22Rv1 (cell line): ENCODE results near the gene VPREB3.

Experiments
- CTCF ChIP-seq: fragments of 450-650 bp; IDR thresholded peaks from 2 replicates; pipeline ENCODE4 v1.5.1; 2017; ENCODE audit warnings: mild to moderate bottlenecking
- ZFX ChIP-seq: fragments of 450-650 bp; IDR thresholded peaks from 2 replicates; pipeline ENCODE4 v1.6.1; 2017; ENCODE audit warnings: antibody characterized with exemption, borderline replicate concordance

GRCh38 chr22:23744485-23744884 lies 9.7 kb downstream of the VPREB3 start:
- TF ChIP-seq CTCF: no peak
- TF ChIP-seq ZFX: no peak
